Stimulated activated CD4-positive, alpha-beta T cell treated with anti-CD3 and anti-CD28 coated beads, TNF-alpha, amount 100 ng/mL, for 24 hours (primary cell): ENCODE results near the gene RFTN1.

Source experiments
- DNase-seq, 3 experiments: peaks; one replicate each; pipeline ENCODE4 v3.0.0-alpha.2; 2020; ENCODE audit warnings: low read depth in 3 of 3

The RFTN1 gene

GRCh38 chr3:16513141-16514020 is at the start of gene RFTN1:
Gene RFTN1, minus strand, starts transcription at chr3:16513699. Its CDS starts 19,830 bp downstream, at chr3:16493869.
- peak; percentile 23 to 51 (median 25) for DNase-seq

GRCh38 chr3:16559653-16560365 is 46.3 kb upstream of the RFTN1 start:
- no peak for DNase-seq

GRCh38 chr3:16554126-16554525 is 40.6 kb upstream of the RFTN1 start:
- DNase-seq = no peak

GRCh38 chr3:16552757-16553156 is 39.3 kb upstream of the RFTN1 start:
- no peak for DNase-seq

GRCh38 chr3:16551342-16551976 is 38.0 kb upstream of the RFTN1 start:
- no peak for DNase-seq

- peak; percentile 46 to 80 (median 58) for DNase-seq
Measured at GRCh38 chr3:16550676-16551341, 37.3 kb upstream of the RFTN1 start.

GRCh38 chr3:16550305-16550675 is 36.8 kb upstream of the RFTN1 start:
- DNase-seq = no peak

GRCh38 chr3:16548721-16549120 is 35.2 kb upstream of the RFTN1 start:
- DNase-seq = no peak

- no peak for DNase-seq
Measured at GRCh38 chr3:16547561-16548357, 34.3 kb upstream of the RFTN1 start.

GRCh38 chr3:16546186-16547010 is 32.9 kb upstream of the RFTN1 start:
- no peak for DNase-seq

GRCh38 chr3:16545413-16546185 is 32.1 kb upstream of the RFTN1 start:
- no peak for DNase-seq

GRCh38 chr3:16543242-16543864 is 29.9 kb upstream of the RFTN1 start:
- DNase-seq = no peak

GRCh38 chr3:16538507-16538906 is 25.0 kb upstream of the RFTN1 start:
- DNase-seq = no peak

- no peak for DNase-seq
Measured at GRCh38 chr3:16536996-16537395, 23.5 kb upstream of the RFTN1 start.

- DNase-seq = no peak
Measured at GRCh38 chr3:16536344-16536663, 22.8 kb upstream of the RFTN1 start.

- no peak for DNase-seq
Measured at GRCh38 chr3:16534640-16535262, 21.3 kb upstream of the RFTN1 start.

GRCh38 chr3:16533928-16534574 is 20.6 kb upstream of the RFTN1 start:
- no peak for DNase-seq

GRCh38 chr3:16529264-16529663 is 15.8 kb upstream of the RFTN1 start:
- DNase-seq = no peak
